TTC549 (cell line): Measurements from ENCODE around the gene PLAC8.
"Not testable (repeated sequence)": the region's sequence is repeated elsewhere in the genome, so short reads cannot be mapped to it uniquely, and the experiment has no call there.

ENCODE experiments used
- FAIRE-seq: peaks from 2 replicates; lab custom pipeline; 2012; peaks lifted over from hg19 to GRCh38; lab: Jason Lieb, UNC

Gene PLAC8

GRCh38 chr4:83067058-83067639, 47.4 kb downstream of the PLAC8 start:
- no peak for FAIRE-seq

- no peak for FAIRE-seq
Measured at GRCh38 chr4:83065266-83065665, 49.3 kb downstream of the PLAC8 start.

- FAIRE-seq, result no peak
Measured at GRCh38 chr4:83062739-83063138, 51.8 kb downstream of the PLAC8 start.

GRCh38 chr4:83054928-83055327, 59.6 kb downstream of the PLAC8 start:
- no peak for FAIRE-seq

GRCh38 chr4:83048781-83049180, 65.7 kb downstream of the PLAC8 start:
- FAIRE-seq, result not testable (repeated sequence)

GRCh38 chr4:83046693-83047473, 67.6 kb downstream of the PLAC8 start:
- no peak for FAIRE-seq

DNA sequence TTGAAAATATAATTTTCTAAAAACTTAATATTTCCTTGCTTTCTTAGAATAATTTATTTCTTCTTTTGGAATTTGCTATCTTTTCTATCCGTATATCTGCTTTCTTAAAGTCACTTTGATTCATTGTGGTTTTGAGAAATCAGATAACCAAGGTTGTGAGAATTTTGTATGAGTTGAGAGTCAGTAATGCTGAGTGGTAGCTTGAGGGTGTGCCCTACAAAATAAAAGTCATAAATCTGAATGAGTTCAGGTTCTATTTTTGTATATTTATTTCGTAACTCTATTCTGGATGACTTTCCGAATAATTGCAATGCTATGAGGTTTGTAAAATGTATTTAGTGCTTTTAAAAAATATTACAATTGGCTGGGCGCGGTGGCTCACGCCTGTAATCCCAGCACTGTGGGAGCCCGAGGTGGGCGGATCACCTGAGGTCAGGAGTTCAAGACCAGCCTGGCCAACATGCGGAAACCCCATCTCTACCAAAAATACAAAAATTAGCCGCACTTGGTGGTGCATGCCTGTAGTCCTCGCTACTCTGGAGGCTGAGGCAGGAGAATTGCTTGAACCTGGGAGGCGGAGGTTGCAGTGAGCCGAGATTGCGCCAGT, 70.6 kb downstream of the PLAC8 start:
- no peak for FAIRE-seq

DNA sequence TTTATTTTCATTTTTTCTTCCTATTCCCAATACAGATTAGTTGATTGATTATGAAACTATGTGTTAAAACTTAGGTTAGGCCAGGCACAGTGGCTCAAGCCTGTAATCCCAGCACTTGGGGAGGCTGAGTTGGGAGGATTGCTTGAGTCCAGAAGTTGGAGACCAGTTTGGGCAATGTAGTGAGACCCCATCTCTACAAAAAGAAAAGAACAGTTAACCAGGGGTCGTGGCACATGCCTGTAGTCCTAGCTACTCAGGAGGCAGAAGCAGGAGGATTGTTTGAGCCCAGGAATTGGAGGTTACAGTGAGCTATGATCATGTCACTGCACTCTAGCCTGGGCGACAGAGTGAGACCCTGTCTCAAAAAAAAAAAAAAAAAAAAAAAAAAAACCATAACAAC, 71.4 kb downstream of the PLAC8 start:
- FAIRE-seq, result not testable (repeated sequence)

DNA sequence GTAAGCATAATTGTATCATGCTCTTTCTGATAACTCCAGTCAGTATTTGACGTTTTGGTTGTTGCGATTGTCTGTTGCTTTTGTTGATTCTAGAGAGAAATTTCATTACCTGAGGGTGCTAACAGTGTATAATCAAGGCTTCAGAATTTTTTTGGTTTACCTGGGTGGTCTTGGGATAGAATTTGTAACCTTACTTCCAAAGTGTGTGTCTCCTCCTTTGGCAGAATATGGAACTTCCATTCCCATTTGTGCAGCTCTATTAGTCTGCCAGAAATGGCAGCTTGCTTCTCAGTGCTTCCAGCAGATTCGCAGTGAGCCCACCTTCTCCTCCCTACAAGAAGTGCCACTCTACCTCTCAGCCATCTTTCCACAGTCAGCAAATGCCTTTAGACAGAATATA, 74.3 kb downstream of the PLAC8 start:
- no peak for FAIRE-seq
